ENCODE results near the gene NT5DC3.

The NT5DC3 gene

DNA sequence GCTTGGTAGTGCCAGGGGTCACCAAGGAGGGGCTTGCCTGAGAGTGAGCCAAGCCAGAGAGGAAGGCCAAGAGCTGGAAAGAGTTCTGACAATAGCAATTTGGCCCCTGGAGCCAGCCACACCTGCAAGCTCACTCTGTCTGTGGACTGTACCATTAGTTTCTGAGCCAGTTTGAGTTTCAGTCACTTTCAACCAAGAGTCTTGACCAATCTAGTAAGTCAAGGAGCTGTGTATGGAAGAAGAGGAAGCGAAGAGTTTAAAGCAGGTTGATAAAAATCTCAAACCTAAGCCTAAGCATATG is 38.5 kb downstream of the NT5DC3 start:
- no peak for DNase-seq (ENCODE audit: extremely low spot score)
- TF ChIP-seq SUZ12 (IDR thresholded peaks at IDR 0.05) (no peak), LEF1 (IDR thresholded peaks at IDR 0.05; ENCODE audit: borderline replicate concordance) (no peak), FOXK2 (IDR thresholded peaks at IDR 0.05) (no peak), BHLHE40 (IDR thresholded peaks at IDR 0.05; ENCODE audit: borderline replicate concordance) (no peak), ELF4 (IDR thresholded peaks at IDR 0.05) (no peak), ZNF384 (IDR thresholded peaks at IDR 0.05) (no peak), ARNT (IDR thresholded peaks at IDR 0.05) (no peak), PKNOX1 (IDR thresholded peaks at IDR 0.05) (no peak)
- CTCF ChIA-PET: no interaction called here
- POLR2A ChIA-PET: no interaction called here

- CTCF ChIA-PET: no interaction called here
- POLR2A ChIA-PET: no interaction called here
- TF ChIP-seq L3MBTL2 (conservative IDR thresholded peaks at IDR 0.05): no peak
- TF ChIP-seq FOXK2 (IDR thresholded peaks at IDR 0.05): no peak
- no peak for TF ChIP-seq ARNT (IDR thresholded peaks at IDR 0.05)
- no peak for TF ChIP-seq ELF4 (IDR thresholded peaks at IDR 0.05)
- TF ChIP-seq NFRKB (IDR thresholded peaks at IDR 0.05): no peak
- TF ChIP-seq FOXA1 (IDR thresholded peaks at IDR 0.05): no peak
- no peak for DNase-seq (ENCODE audit: extremely low spot score)
Measured at GRCh38 chr12:103801709-103802585, 39.1 kb downstream of the NT5DC3 start.

DNA sequence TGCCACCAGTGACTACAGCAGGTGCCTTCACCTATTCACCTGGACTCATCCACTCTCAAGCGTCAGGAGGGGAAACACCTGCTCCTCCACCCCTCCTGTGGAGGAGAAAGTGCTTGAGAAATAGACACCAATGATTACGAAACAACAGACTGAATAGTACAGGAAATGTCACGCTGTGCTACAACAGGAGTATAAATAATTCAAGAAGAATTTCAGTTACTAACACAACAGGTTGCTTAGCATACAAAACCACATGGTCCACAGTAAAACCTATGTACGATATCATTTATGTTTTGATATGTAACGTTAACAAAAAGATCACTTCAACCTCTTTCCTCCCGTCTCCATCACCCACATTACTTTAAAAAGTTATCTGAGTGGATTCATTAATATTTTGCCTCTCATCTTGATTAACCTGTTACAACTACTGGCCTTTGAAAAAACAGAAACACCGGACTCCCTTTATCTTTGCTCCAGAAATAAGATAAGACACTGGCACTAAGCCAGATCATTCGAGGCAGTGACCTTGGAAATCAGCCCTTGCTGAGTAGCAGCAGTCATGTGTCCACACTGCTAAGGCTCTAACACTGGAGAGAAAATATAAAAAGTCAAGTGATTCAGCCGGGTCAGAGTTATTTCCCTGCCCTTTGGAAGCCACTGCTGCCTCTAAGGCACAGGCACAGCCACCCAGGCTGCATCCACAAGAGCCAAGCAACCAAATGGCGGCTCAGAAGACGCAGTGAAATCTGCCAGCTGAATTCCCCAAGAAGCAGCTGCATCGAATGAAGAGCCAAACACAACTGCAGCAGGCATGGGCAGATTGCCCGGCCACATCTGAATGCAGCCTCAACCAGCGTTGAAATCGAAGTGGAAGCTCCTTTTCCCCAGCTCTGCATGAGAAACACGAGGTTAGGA is 40.9 kb downstream of the NT5DC3 start:
- CTCF ChIA-PET: no interaction called here

DNA sequence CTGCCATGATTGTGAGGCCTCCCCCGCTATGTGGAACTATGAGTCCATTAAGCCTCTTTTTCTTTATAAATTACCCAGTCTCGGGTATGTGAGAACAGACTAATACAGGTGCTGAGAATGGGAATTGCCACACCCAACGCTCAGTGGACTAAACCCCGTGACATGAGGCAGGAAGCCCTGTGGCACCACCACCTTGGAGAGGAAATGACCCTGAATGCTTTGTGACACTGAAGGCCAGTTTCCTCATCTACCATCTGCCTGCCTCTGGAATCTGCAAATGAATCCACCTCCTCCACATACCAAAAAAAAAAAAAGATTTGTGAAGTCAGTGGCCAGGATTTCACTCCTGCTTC is 41.6 kb downstream of the NT5DC3 start:
- DNase-seq (ENCODE audit: extremely low spot score): no peak
- POLR2A ChIA-PET: no interaction called here
- no peak for TF ChIP-seq LEF1 (IDR thresholded peaks at IDR 0.05; ENCODE audit: borderline replicate concordance)
- no peak for TF ChIP-seq HDGF (IDR thresholded peaks at IDR 0.05; ENCODE audit: borderline replicate concordance)
- TF ChIP-seq ARNT (IDR thresholded peaks at IDR 0.05): no peak
- CTCF ChIA-PET: no interaction called here

More for the DNA sequence above, 40.9 kb downstream of the NT5DC3 start:
- no peak for DNase-seq (ENCODE audit: extremely low spot score)
- POLR2A ChIA-PET: no interaction called here
- TF ChIP-seq ARNT (IDR thresholded peaks at IDR 0.05) (no peak), CTBP1 (IDR thresholded peaks at IDR 0.05; ENCODE audit: borderline replicate concordance) (no peak), TARDBP (IDR thresholded peaks at IDR 0.05) (no peak), LEF1 (IDR thresholded peaks at IDR 0.05; ENCODE audit: borderline replicate concordance) (no peak), ELF4 (IDR thresholded peaks at IDR 0.05) (no peak), SP1 (IDR thresholded peaks at IDR 0.05) (no peak), SUZ12 (IDR thresholded peaks at IDR 0.05) (no peak), BHLHE40 (IDR thresholded peaks at IDR 0.05; ENCODE audit: borderline replicate concordance) (no peak), FOXM1 (IDR thresholded peaks at IDR 0.05; ENCODE audit: borderline replicate concordance) (no peak), FOXA1 (IDR thresholded peaks at IDR 0.05) (no peak), ZNF384 (IDR thresholded peaks at IDR 0.05) (no peak), PKNOX1 (IDR thresholded peaks at IDR 0.05) (no peak)

GRCh38 chr12:103798586-103798985 is 42.4 kb downstream of the NT5DC3 start:
- DNase-seq (ENCODE audit: extremely low spot score): no peak
- CTCF ChIA-PET: interaction anchor here (0.7 kb wide), 1 partner anchor 29 kb away, joined by 3 read pairs; no protein-coding TSS in a partner anchor
- TF ChIP-seq SUZ12 (IDR thresholded peaks at IDR 0.05): no peak
- no peak for TF ChIP-seq LEF1 (IDR thresholded peaks at IDR 0.05; ENCODE audit: borderline replicate concordance)
- TF ChIP-seq BHLHE40 (IDR thresholded peaks at IDR 0.05; ENCODE audit: borderline replicate concordance): no peak
- TF ChIP-seq NFRKB (IDR thresholded peaks at IDR 0.05): no peak
- TF ChIP-seq CTBP1 (IDR thresholded peaks at IDR 0.05; ENCODE audit: borderline replicate concordance): no peak
- no peak for TF ChIP-seq L3MBTL2 (conservative IDR thresholded peaks at IDR 0.05)
- TF ChIP-seq FOXA1 (IDR thresholded peaks at IDR 0.05): no peak
- TF ChIP-seq FOXK2 (IDR thresholded peaks at IDR 0.05): no peak
- TF ChIP-seq SP1 (IDR thresholded peaks at IDR 0.05): no peak
- TF ChIP-seq ARNT (IDR thresholded peaks at IDR 0.05): no peak
- no peak for TF ChIP-seq ELF4 (IDR thresholded peaks at IDR 0.05)
- no peak for TF ChIP-seq TARDBP (IDR thresholded peaks at IDR 0.05)
- no peak for TF ChIP-seq ZNF384 (IDR thresholded peaks at IDR 0.05)
- no peak for TF ChIP-seq FOXM1 (IDR thresholded peaks at IDR 0.05; ENCODE audit: borderline replicate concordance)
- no peak for TF ChIP-seq PKNOX1 (IDR thresholded peaks at IDR 0.05)
- no peak for TF ChIP-seq HDGF (IDR thresholded peaks at IDR 0.05; ENCODE audit: borderline replicate concordance)
- POLR2A ChIA-PET: no interaction called here

Measured in HEK293T (cell line).